Superior temporal gyrus (tissue), 1 donor: ENCODE results near the gene OR2J2.
"Not testable (repeated sequence)": the region's sequence is repeated elsewhere in the genome, so short reads cannot be mapped to it uniquely, and the experiment has no call there.

Experiments used
- DNase-seq: peaks from one replicate; pipeline ENCODE4 v3.0.0-alpha.2; 2016; ENCODE audit errors: extremely low spot score

Gene OR2J2

DNA sequence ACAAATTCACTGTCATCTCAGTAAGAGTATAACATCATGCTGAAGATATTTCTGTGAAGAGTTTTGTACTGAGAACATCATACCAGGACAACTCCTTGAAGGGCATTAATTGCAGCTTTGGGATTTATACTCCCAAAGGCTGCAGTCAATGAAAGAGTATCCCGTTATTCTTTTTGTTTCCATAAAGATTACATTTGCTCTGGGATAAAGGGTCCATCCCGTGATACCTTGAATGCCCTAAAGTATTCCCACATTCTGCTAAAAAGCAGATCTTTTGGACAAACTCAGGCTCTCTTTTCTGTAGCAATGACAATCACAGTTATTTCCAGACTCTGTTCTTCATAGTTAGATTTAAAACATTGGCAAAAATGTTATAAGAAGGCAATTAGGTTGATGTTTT is at the start of gene OR2J2:
OR2J2 (plus strand) TSS at position 301 of the 400 bp plus-strand sequence. CDS start 2,729 bp downstream, outside the sequence.
- DNase-seq: not testable (repeated sequence)

DNA sequence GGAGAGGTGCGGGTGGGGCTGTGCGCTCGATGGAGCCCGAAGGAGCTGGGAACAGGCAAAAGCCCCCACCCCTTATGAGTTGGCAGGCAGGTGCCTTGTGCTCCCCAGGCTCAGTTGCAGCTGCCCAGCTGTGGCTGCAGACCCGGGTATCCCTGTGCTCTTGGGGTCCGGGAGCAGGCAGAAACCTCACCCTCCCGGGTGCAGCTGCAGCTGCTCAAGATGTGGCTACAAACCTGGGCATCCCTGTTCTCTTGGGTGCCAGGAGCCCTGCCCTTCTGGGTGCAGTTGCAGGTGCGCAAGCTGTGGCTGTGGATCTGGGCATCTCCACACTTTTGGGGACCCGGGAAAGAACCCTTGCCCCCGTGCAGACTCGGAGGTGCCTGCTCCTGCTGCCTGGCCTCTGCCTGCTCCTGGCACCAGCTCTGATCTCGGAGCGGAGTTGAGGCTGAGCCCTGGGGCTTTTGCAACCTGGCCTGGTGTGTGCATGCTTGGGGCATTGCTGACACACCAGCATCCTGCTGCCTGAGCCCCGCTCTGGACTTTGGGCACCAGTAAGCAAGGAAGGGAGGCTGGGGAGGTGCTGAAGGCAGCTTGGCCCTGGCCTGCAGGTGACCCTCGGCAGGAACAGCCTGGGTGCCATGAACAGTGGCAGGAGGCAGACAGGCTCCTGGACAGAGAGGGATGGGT is 41.2 kb upstream of the OR2J2 start:
- no peak for DNase-seq

DNA sequence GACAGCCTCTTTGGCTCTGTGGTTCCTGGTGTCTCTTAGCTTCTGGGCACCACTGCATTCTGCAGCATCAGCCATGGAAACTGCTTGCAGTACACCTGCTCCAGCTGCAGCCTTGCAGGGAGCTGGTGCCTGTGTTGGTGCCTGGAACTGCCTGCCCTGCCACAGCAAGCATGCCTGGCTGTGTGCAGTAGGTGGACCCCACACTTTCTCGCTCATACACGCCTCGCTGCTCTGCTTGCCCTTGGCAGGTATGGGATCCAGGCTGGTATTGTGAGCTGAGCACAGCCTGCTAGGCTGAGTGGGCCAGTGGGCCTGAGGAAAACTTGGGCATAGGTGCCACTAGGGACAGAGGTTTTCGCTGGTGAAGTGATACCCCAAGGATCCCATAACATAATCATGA is 40.1 kb upstream of the OR2J2 start:
- no peak for DNase-seq

DNA sequence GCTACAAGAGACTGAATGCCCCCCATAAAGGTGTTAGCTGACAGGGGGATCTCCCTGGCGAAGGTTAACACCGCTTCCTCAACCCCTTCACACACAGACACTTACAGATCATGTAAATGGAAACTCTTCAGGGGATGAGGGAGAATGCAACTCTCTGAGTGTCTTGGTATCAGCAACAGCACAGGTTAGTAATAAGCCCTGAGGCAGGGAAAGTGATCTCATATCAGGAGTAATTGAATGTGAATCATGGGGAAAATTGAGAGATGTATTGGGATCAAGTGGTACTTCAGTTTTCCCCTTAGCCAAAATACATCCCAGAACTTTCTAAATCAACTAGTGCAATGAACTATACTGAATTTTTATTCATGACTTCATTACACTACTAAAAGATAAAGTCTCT is 39.0 kb upstream of the OR2J2 start:
- DNase-seq: no peak

DNA sequence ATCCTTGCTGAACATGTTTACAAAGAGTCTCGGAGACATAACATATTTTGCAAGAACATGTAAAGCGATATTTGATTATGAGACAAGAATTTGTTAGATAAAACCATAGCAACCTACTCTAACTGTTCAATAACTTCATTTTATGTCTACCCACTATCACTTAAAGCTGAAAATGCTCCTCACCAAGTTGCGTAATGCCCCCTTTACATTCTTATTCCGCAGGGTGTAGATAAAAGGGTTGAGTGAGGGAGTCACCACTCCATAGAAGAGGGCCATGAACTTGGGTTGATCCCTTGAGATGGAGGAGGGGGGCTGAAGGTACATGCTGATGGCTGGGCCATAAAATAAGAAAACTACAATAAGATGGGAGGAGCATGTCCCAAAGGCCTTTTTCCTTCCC is 33.0 kb upstream of the OR2J2 start:
- DNase-seq: no peak

DNA sequence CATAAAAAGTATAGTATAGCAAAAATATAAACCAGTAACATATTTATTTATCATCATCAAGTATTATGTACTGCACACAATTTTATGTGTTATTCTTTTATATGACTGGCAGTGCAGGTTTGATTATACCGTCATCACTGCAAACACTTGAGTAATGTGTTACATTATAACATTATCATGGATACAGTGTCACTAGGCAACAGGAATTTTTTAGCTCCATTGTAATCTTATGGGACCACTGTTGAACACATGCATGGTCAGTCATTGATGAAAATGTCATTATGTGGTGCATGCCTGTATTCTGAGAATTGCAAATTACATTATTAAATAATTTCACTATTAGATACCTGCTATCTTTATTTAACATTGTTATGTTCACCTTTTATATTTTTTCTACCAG is 29.1 kb upstream of the OR2J2 start:
- no peak for DNase-seq

DNA sequence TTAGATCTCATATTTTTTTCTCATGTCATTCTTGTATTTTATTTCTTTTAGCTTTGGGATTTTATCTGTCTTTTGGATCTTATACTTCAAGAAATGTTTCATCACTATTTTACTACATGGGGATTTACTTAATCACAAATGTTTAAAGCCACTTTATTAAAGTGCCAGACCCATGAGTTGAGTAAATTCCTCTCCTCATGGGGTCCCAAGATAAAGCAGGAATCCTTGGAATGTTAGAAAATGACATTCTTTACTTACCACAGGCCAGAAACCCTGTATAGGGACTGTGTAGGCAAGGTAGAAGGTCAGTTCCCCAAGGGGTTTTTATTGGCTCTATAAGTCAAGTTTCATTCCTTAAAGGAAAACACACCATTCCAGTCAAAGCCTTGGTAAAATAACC is 28.4 kb upstream of the OR2J2 start:
- no peak for DNase-seq

DNA sequence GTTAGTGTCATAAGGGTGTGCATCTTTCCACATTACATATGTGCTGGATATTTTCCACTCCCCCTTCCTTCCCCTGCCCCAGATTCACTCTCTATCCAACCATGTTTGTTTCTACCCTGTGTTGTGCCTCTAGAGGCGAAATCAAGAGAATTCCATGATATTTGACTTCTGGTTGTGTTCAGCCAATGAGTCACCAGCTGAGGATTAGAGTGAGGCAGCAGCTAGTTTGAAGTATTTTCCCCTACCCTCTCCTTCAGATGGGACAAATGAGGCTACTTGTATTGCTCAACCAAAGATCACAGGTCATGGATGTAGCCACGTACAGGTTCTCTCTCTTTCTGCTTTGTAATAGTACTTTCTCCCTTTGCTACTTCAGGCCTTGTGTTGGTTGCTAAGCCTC is 24.5 kb upstream of the OR2J2 start:
- no peak for DNase-seq

DNA sequence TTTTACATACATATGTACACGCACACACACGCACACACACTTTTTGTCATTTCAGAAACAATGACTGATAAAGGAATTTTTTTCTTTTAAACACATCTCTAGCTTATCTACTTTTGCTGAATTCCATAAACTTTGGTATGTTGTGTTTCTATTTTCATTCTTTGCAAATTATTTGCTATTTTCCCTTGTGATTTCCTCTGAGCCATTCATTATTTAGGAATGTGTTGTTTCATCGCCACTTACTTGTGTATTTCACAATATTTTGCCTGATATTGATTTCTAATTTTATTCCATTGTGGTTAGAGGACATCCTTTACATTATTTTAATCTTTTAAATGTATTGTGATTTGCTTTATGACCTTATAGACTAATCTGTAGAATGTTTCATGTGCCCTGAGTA is 23.6 kb upstream of the OR2J2 start:
- no peak for DNase-seq

DNA sequence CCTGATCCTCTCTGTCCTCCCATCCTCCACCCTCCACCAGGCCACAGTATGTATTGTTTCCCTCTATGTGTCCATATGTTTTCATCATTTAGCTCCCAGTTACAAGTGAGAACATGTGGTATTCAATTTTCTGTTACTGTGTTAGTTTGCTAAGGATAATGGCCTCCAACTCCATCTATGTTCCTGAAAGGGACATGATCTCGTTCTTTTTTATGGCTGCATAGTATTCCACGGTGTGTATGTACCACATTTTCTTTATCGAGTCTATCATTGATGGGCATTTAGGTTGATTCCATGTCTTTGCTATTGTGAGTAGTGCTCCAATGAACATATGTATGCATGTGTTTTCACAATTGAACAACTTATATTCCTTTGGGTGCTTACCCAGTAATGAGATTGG is 21.3 kb upstream of the OR2J2 start:
- not testable (repeated sequence) for DNase-seq

DNA sequence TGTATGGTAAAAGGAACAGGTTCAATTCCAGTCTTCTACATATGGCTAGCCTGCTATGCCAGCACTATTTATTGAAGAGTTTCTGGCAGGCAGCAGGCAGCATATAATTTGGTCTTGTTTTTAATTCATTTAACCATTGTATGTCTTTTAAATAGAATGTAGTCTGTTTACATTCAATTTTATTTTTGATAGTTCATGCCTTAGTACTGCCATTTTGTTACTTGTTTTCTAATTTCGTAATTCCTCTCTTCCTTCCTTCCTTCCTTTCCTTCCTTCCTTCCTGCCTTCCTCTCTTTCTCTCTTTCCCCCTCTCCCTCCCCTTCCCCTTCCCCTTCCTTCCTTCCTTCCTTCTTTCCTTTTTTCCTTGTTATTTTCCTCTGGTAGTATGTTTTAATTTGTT is 17.6 kb upstream of the OR2J2 start:
- DNase-seq: no peak

DNA sequence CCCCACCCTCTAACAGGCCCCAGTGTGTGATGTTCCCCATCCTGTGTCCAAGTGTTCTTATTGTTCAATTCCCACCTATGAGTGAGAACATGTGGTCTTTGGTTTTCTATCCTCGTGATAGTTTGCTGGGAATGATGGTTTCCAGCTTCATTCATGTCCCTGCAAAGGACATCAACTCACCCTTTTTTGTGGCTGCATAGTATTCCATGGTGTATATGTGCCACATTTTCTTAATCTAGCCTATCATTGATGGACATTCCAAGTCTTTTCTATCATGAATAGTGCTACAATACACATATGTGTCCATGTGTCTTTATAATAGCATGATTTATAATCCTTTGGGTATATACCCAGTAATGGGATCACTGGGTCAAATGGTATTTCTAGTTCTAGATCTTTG is 15.5 kb upstream of the OR2J2 start:
- not testable (repeated sequence) for DNase-seq

DNA sequence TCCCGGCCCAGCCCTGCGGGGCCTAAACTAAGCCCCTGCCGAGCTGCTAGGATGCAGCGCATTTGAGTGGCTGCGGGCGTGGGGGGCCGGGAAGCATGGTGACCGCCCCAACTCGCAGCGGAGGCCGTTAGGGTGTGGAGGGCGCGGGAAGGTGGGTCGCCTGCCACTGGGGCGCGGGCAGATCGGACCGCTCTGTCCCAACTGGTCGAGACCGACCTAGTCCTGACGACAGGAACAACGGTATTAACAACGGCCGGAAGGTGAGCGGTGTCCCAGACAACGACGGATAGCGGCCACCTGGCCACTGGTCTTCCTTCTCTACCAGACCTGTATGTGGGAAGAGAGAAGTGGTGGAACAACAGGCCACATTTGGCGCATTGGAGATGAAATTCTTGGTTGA is 10.8 kb upstream of the OR2J2 start:
- not testable (repeated sequence) for DNase-seq

DNA sequence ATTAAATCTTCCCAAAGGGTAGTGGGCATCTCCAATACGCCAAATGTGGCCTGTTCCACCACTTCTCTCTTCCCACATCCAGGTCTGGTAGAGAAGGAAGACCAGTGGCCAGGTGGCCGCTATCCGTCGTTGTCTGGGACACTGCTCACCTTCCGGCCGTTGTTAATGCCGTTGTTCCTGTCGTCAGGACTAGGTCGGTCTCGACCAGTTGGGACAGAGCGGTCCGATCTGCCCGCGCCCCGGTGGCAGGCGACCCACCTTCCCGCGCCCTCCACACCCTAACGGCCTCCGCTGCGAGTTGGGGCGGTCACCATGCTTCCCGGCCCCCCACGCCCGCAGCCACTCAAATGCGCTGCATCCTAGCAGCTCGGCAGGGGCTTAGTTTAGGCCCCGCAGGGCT is 5.1 kb upstream of the OR2J2 start:
- DNase-seq: not testable (repeated sequence)

DNA sequence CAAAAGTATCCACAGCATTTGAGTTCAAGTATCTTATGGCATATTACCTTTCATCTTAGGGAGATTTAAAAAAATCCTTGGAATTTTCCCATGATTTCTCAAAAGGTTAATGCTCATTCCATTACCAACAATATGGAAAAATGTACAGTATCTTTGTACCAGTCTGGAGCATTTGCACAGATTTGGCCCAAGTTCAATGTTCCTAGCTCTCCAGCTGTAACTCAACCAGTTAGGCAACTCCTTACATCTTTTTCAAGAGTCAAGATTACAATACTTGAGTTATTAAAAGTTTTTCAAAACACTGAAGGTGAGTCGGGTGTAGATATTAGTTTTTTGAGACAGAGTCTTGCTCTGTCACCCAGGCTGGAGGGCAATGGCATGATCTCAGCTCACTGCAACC is 1.0 kb downstream of the OR2J2 start:
- no peak for DNase-seq

DNA sequence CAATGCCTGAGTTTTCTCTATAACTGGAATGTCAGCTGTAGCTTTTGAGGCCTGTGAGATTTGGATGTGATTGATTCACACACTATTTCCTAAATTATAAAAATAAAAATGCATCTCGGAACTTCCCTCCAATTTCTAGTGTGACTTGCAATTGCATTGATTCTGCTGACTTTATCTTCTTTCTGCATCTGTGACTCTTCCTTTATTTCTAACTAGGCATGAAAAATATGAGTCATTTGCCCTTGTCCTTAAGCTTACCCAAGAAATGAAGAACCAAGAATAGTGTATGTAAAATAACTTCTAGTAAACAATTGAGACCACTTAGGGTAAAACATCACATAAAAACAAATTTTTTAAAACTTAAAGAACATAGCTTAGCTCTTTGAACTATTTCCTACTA is 12.9 kb downstream of the OR2J2 start:
- DNase-seq: no peak

DNA sequence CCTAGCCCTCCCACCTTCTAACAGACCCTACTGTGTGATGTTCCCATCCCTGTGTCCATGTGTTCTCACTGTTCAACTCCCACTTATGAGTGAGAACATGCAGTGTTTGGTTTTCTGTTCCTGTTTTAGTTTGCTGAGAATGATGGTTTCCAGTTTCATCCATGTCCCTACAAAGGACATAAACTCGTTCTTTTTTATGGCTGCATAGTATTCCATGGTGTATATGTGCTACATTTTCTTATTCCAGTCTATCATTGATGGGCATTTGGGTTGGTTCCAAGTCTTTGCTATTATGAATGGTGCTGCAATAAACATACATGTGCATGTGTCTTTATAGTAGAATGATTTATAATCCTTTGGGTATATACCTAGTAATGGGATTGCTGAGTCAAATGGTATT is 18.0 kb downstream of the OR2J2 start:
- not testable (repeated sequence) for DNase-seq

DNA sequence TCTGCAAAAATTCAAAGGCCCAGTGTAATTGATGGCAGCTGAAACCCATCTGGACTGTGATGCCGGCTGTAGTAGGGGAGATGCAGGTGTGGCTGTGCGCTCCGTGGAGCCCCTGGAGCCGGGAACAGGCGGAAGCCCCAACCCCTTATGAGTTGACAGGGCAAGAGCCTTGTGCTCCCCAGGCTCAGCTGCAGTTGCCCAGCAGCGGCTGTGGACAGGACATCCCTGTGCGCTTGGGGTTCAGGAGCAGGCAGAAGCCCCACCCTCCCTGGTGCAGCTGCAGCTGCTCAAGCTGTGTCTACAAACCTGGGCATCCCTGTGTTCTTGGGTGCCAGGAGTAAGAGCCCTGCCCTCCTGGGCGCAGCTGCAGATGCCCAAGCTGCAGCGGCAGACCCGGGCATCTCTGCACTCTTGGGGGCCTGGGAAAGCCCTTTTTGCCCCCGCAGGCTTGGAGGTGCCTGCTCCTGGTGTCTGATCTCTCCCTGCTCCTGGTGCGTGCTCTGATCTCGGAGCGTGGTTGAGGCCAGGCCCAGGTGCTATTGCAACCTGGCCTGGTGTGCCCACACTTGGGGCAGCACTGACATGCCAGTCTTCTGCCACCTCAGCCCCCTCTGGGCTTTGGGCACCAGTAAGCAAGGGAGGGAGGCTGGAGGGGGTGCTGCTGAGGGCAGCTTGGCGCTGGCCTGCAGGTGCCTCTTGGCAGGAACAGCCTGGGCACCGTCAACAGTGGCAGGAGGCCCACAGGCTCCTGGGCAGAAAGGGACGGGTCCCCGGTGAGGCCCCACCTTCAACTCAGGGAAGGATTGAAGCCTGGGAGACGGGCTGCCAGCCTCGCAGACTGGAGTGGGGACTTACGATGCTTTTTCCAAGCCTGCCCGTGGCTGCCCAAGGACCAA is 30.3 kb downstream of the OR2J2 start:
- no peak for DNase-seq

DNA sequence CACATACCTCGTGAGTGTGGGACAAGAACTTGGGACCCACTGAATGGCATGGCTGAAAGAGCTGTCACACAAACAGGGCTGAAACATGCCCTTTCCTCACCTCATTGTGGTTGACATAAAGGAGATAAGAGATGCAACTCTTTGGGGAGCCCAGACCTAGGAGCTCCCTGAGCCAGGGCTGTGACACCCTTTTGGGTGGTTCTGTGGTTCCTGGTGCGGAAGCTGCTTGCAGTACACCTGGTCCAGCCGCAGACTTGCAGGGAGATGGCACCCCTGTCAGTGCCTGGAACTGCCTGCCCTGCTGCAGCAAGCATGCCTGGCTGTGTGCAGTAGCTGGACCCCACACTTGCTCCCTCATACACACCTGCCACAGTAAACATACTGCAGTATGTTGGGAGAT is 31.3 kb downstream of the OR2J2 start:
- no peak for DNase-seq

DNA sequence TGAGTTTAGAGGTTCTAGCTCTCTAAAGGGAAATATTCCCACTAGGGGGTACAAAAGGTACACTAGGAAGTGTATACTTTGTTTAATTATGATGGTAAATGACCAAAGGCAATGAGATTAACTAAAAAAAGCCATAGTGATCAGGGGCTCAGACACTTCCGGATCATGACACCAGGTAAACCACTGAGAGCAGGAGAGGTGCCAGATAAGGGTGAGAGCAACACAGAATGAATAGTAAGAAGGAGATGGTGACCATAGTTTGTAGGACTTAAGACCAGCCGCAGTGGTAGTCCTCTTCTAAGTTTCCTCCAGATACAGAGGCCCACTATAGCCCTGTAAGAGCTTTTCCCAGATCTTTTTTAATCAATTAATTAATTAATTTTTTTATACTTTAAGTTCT is 40.8 kb downstream of the OR2J2 start:
- DNase-seq: no peak

DNA sequence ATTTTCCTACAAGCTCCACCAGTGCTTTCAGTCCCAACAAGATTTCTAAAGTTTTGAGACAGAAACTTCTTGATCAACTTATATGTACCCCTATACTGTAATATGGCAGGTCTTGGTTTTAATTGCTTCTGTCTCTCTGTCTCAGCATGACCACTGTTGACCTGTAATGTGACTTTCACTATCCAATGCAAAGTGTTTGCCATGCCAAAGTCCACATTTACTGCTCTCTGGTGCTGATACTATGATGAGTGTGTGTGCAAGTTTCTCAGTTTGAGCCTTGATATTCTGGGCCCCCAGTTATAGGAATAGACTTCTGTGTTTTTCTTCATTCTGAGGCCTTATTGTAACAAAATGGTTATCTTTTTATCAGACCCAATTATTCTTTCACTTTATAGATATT is 45.8 kb downstream of the OR2J2 start:
- no peak for DNase-seq

DNA sequence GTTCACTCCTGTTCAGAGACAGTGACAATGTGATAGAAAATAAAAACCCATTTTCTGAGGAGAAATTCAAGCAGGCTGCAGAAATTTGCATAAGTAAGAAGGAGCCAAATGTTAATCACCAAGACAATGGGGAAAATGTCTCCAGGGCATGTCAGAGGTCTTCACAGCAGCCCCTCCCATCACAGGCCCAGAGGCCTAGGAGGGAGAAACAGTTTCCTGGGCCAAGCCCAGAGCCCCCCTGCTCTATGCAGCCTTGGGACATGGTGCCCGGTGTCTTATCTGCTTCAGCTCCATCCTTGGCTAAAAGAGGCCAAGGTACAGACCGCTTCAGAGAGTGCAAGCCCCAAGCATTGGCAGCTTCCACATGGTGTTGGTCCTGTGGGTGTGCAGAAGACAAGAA is 46.5 kb downstream of the OR2J2 start:
- not testable (repeated sequence) for DNase-seq

DNA sequence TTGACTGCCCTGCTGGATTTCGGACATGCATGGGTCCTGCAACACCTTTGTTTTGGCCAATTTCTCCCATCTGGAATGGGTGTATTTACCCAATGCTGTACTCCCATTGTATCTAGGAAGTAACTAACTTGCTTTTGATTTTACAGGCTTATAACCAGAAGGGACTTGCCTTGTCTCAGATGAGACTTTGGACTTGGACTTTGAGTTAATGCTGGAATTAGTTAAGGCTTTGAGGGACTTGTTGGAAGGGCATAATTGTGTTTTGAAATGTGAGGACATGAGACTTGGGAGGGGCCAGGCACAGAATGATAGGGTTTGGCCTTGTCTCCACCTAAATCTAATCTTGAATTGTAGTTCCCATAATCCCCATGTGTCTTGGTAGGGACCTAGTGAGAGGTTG is 47.3 kb downstream of the OR2J2 start:
- not testable (repeated sequence) for DNase-seq
